HG02763 (cell line): Measurements from ENCODE around the gene ASB14.
"Not testable (repeated sequence)": the region's sequence is repeated elsewhere in the genome, so short reads cannot be mapped to it uniquely, and the experiment has no call there.

Experiments
- ATAC-seq: cut with Tn5 transposase; IDR thresholded peaks from one replicate; pipeline ENCODE4 v1.9.1; 2021; ENCODE audit warnings: mild to moderate bottlenecking, moderate library complexity; ENCODE audit not compliant: unreplicated experiment

ASB14 gene

GRCh38 chr3:57292159-57292896 lies at the start of gene ASB14:
Gene ASB14, minus strand, starts transcription at chr3:57292685. Its CDS starts 652 bp downstream, at chr3:57292033.
- ATAC-seq: no peak

DNA sequence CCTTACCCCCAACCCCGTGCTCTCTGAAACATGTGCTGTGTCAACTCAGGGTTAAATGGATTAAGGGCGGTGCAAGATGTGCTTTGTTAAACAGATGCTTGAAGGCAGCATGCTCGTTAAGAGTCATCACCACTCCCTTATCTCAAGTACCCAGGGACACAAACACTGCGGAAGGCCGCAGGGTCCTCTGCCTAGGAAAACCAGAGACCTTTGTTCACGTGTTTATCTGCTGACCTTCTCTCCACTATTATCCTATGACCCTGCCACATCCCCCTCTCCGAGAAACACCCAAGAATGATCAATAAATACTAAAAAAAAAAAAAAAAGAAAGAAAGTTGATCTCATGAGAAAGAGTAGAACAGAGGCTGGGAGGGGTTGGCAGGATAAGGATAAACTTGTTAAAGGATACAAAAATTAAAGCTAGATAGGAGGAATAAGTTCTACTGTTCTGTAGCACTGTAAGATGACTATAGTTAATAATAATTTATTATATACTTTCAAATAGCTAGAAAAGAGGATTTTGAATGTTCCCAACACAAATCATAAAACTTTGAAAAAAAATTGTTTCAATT lies 46.7 kb upstream of the ASB14 start:
- not testable (repeated sequence) for ATAC-seq

- ATAC-seq: not testable (repeated sequence)
These were observed 46.0 kb upstream of the ASB14 start for GRCh38 chr3:57338272-57339070.

- no peak for ATAC-seq
These were observed 42.9 kb upstream of the ASB14 start for GRCh38 chr3:57335283-57335938.

DNA sequence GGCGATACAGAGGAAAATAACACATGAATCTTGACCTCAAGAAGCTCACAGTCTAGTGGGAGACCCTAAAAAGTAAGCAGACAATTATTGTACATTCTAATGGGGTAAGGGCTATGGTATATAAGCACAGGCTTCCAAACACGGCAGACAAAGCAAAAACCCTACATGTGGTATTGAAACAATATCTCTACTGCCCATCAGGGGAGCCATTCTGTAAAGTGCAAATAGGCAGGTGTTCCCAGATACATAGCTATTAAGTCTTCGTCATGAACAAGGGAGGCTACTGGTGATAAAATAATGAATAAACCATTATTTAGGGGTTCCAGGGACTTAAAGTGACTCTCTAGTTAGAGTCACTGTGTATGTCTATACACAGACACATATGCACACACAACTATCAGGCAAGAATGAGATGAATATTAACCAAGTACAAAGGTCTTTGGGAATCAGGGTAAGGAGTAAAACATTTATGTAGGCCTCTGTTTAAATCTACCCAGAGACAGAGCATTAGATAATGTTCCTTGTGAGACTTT lies 38.7 kb upstream of the ASB14 start:
- ATAC-seq: no peak

DNA sequence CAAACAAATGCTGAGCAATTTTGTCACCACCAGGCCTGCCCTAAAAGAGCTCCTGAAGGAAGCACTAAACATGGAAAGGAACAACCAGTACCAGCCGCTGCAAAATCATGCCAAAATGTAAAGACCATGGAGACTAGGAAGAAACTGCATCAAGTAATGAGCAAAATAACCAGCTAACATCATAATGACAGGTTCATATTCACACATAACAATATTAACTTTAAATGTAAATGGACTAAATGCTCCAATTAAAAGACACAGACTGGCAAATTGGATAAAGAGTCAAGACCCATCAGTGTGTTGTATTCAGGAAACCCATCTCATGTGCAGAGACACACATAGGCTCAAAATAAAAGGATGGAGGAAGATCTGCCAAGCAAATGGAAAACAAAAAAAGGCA lies 34.0 kb upstream of the ASB14 start:
- ATAC-seq: not testable (repeated sequence)

DNA sequence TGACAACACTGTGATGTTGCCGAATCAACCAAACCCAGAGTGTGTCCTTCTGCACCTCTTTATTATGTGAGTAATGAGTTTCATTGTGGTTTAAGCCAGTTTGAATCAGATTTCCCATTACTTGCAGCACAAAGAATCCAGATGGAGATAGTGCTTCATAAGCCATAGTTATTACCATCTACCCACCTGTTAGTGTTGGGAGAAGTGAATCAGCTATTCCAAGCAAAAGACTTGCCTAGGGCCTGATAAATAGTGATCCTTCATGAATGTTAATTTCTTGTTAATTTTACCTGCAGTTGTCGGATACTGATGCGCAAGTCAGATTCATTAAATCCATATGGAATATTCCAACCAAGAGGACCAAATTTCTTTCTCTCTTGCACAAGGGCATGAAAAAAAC lies 21.7 kb upstream of the ASB14 start:
- ATAC-seq: no peak

- ATAC-seq: no peak
These were observed 17.4 kb upstream of the ASB14 start for GRCh38 chr3:57309769-57310360.

GRCh38 chr3:57303520-57303919 lies 11.0 kb upstream of the ASB14 start:
- not testable (repeated sequence) for ATAC-seq

- no peak for ATAC-seq
These were observed 5.6 kb upstream of the ASB14 start for GRCh38 chr3:57298041-57298440.

GRCh38 chr3:57292897-57293526 lies 527 bp upstream of the ASB14 start:
- no peak for ATAC-seq

GRCh38 chr3:57288403-57288802 lies 4.1 kb downstream of the ASB14 start:
- ATAC-seq: no peak

DNA sequence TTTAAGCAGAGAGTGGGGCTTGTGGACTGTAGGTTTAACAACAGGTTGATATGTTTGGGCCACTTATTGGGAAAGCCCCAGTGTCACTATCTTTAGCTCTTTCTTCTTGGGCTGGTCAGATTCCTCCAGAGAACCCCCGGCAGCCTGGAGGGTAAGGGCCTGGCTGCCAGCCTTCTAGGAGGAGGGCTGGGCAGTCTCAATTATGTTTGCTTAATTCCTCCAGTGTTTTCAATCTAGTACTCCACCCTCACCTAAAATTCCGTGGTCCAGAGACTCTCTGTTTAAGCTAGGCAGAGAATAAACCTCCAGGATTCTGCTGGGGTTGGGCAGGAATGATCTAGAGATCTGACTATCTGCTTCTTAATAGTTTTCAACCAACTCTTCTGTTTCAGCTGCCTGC lies 5.3 kb downstream of the ASB14 start:
- ATAC-seq: no peak

- no peak for ATAC-seq
These were observed 9.2 kb downstream of the ASB14 start for GRCh38 chr3:57283334-57283733.

DNA sequence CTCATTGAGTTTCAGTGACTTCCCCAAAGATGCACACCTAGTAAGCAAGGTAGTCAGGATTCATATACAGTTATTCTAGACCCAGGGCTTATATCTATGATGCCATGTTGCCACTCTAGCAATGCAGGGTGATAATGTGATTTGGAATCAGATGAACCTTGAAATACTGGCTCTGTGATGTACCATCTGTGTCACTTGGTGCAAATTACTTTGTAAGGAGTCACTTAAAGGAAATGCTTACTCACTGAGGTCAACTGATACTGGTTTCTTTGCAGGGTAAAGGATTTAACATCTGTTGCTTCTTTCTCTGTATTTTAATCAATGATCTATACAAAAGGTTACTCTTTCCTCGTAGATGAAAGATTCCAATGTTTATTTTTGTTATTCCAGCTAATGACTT lies 10.8 kb downstream of the ASB14 start:
- ATAC-seq: no peak

DNA sequence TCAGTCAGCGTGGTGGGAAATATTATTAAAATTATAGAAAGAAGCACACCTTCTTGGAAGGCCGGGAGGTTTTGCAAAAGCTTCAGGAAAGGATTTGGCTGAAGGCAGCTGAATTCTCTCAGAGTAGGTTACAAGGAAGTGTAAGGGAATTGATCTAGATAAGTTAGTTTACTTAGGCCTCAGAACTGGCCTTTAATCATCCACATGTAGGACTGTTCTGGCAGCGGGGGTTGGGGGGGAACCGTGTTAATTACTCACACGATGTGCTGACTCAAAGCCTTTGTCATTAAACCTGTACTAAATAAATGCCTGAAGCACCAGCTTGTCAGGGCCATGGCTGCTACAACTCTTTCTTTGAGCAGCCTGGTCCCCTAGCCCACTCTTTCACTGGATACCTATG lies 12.8 kb downstream of the ASB14 start:
- ATAC-seq: no peak

DNA sequence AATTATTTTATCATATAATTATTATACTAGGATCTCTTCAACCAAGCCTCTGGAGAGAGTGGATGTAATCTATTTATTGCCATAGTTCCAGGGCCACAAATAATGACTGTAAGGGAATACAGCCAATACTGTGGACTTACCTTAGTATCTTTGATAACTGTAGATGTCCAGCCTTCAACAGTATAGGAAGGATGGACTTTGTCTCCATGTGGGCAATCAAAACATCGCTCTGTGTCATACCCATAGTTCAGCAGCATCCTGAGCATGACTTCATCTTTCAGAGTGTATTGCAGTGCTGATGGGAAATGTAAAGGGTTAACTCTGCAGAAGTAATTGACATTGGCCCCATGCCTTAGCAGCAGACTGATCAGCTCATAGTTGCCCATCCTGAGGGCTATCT lies 14.2 kb downstream of the ASB14 start:
- no peak for ATAC-seq

- no peak for ATAC-seq
These were observed 17.1 kb downstream of the ASB14 start for GRCh38 chr3:57275393-57275792.

DNA sequence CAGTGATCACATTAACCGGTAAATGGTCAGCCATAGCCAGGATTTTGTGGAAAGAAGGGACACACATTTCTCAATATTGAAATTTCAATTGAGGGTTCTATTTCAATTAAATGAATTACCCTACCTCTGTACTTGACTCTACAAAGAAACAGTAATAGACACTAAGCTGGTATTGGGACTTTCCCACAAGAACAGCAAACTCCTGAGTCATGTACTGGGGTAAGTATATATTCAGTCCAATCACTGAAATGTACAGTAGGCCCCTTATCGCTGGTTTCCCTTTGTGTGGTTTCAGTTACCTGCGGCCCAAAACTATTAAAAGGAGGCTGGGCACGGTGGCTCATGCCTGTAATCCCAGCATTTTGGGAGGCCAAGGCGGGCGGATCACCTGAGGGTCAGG lies 17.6 kb downstream of the ASB14 start:
- no peak for ATAC-seq

- ATAC-seq: no peak
These were observed 24.1 kb downstream of the ASB14 start for GRCh38 chr3:57268416-57268815.
